WTC11 (cell line): ENCODE results near the gene HLA-DOB. TPM values are rescaled to one million over a fixed set of nuclear protein-coding genes. Genes with fewer than 3 reads are reported as not detected.
A peak's percentile ranks its signal among the peaks of the same experiment; 100 is the strongest.

Experiments
- ATAC-seq: fragments of 200-7000 bp; cut with Tn5 transposase; 2 replicates; pipeline ENCODE4 v1.10.0; 2021; ENCODE audit warnings: mild to moderate bottlenecking, moderate library complexity
- Bru-seq: library from RNA; stranded (reverse); fragments of 400-500 nt; gene quantifications from one replicate; lab custom pipeline; 2021; lab: Mats Ljungman, UMichigan
- CTCF ChIA-PET: fragments of 300-600 bp; sonication (Branson Sonifier 250); formaldehyde crosslinking; loops from one replicate; lab custom pipeline; 2021; ENCODE audit warnings: antibody characterized with exemption; lab: Charles Lee
- POLR2A ChIA-PET: fragments of 350-600 bp; sonication (Branson Sonifier 250); formaldehyde crosslinking; loops from one replicate; lab custom pipeline; 2021; ENCODE audit warnings: antibody characterized with exemption; lab: Charles Lee
- DNase-seq: peaks from one replicate; pipeline ENCODE4 v3.0.0; 2021; ENCODE audit warnings: low spot score
- H3K27ac Mint-ChIP-seq: 2 replicates; pipeline ENCODE4 v1.8.0; 2021; ENCODE audit warnings: mixed read lengths
- H3K27me3 Mint-ChIP-seq: 2 replicates; pipeline ENCODE4 v1.8.0; 2021; ENCODE audit warnings: low read depth, mild to moderate bottlenecking, moderate library complexity, mixed read lengths
- H3K36me3 Mint-ChIP-seq: 2 replicates; pipeline ENCODE4 v1.8.0; 2021; ENCODE audit warnings: mixed read lengths
- H3K4me1 Mint-ChIP-seq: 2 replicates; pipeline ENCODE4 v1.8.0; 2022; ENCODE audit warnings: mixed read lengths
- H3K4me3 Mint-ChIP-seq: 2 replicates; pipeline ENCODE4 v1.8.0; 2021; ENCODE audit warnings: mild to moderate bottlenecking, moderate library complexity, mixed read lengths
- H3K9me3 Mint-ChIP-seq: 2 replicates; pipeline ENCODE4 v1.8.0; 2021; ENCODE audit warnings: mixed read lengths
- AR ChIP-seq: fragments of 250-450 bp; sonication (Bioruptor Pico); IDR thresholded peaks from 2 replicates; pipeline ENCODE4 v1.9.0; 2021; ENCODE audit warnings: mild to moderate bottlenecking
- ARID4B ChIP-seq: sonication (generic); formaldehyde crosslinking; IDR thresholded peaks from 2 replicates; pipeline ENCODE4 v1.8.0; 2023; ENCODE audit warnings: missing genetic modification reagents, mild to moderate bottlenecking, borderline replicate concordance
- CREB1 ChIP-seq: sonication (generic); formaldehyde crosslinking; IDR thresholded peaks from 2 replicates; pipeline ENCODE4 v1.8.0; 2023; ENCODE audit warnings: mild to moderate bottlenecking, missing genetic modification reagents
- CREM ChIP-seq: sonication (generic); formaldehyde crosslinking; IDR thresholded peaks from 2 replicates; pipeline ENCODE4 v1.8.1; 2022; ENCODE audit warnings: mild to moderate bottlenecking, missing genetic modification reagents, moderate library complexity
- ESRRA ChIP-seq: sonication (generic); formaldehyde crosslinking; IDR thresholded peaks from 2 replicates; pipeline ENCODE4 v1.8.1; 2022; ENCODE audit warnings: mild to moderate bottlenecking, missing genetic modification reagents, borderline replicate concordance
- ETV6 ChIP-seq: sonication (generic); formaldehyde crosslinking; IDR thresholded peaks from 2 replicates; pipeline ENCODE4 v1.8.1; 2022; ENCODE audit warnings: mild to moderate bottlenecking, missing genetic modification reagents
- GRHL2 ChIP-seq: fragments of 250-450 bp; sonication (Bioruptor Pico); IDR thresholded peaks from 2 replicates; pipeline ENCODE4 v1.8.0; 2022; ENCODE audit warnings: mild to moderate bottlenecking, moderate library complexity; ENCODE audit not compliant: insufficient replicate concordance, severe bottlenecking
- HMGA2 ChIP-seq: fragments of 250-450 bp; sonication (Bioruptor Pico); IDR thresholded peaks from 2 replicates; pipeline ENCODE4 v1.4.0; 2021; ENCODE audit warnings: mild to moderate bottlenecking, moderate library complexity
- JAZF1 ChIP-seq: fragments of 250-450 bp; sonication (Bioruptor Pico); IDR thresholded peaks from 2 replicates; pipeline ENCODE4 v1.9.0; 2021; ENCODE audit warnings: moderate library complexity, mild to moderate bottlenecking, inconsistent platforms
- KAT7 ChIP-seq: sonication (generic); formaldehyde crosslinking; IDR thresholded peaks from 2 replicates; pipeline ENCODE4 v1.8.1; 2023; ENCODE audit warnings: missing genetic modification reagents, mild to moderate bottlenecking, borderline replicate concordance
- NR3C1 ChIP-seq: sonication (generic); formaldehyde crosslinking; conservative IDR thresholded peaks from 2 replicates; pipeline ENCODE4 v1.8.1; 2023; ENCODE audit warnings: low read depth, mild to moderate bottlenecking, missing genetic modification reagents
- OVOL2 ChIP-seq: fragments of 250-450 bp; sonication (Bioruptor Pico); IDR thresholded peaks from 2 replicates; pipeline ENCODE4 v1.9.0; 2021; ENCODE audit warnings: mild to moderate bottlenecking, borderline replicate concordance
- RORB ChIP-seq: fragments of 250-450 bp; sonication (Bioruptor Pico); IDR thresholded peaks from 2 replicates; pipeline ENCODE4 v1.9.0; 2021; ENCODE audit warnings: mild to moderate bottlenecking
- SMAD4 ChIP-seq: sonication (generic); formaldehyde crosslinking; IDR thresholded peaks from 2 replicates; pipeline ENCODE4 v1.8.0; 2022; ENCODE audit warnings: mild to moderate bottlenecking, missing genetic modification reagents
- TEAD4 ChIP-seq: sonication (generic); formaldehyde crosslinking; IDR thresholded peaks from 2 replicates; pipeline ENCODE4 v1.8.0; 2022; ENCODE audit warnings: mild to moderate bottlenecking, missing genetic modification reagents
- USF2 ChIP-seq: sonication (generic); formaldehyde crosslinking; IDR thresholded peaks from 2 replicates; pipeline ENCODE4 v1.8.1; 2023; ENCODE audit warnings: mild to moderate bottlenecking, missing genetic modification reagents, moderate library complexity
- ZBTB21 ChIP-seq: sonication (generic); formaldehyde crosslinking; IDR thresholded peaks from 2 replicates; pipeline ENCODE4 v1.8.1; 2023; ENCODE audit warnings: mild to moderate bottlenecking, missing genetic modification reagents, borderline replicate concordance
- ZNF232 ChIP-seq: sonication (generic); formaldehyde crosslinking; IDR thresholded peaks from 2 replicates; pipeline ENCODE4 v1.8.0; 2022; ENCODE audit warnings: mild to moderate bottlenecking, missing genetic modification reagents
- ZNF671 ChIP-seq: fragments of 250-450 bp; sonication (Bioruptor Pico); IDR thresholded peaks from 2 replicates; pipeline ENCODE4 v1.8.0; 2021; ENCODE audit warnings: mild to moderate bottlenecking
- long read RNA-seq, 3 experiments: library from RNA in 1 of 3; library from capped mRNA in 1 of 3; library from polyadenylated mRNA in 1 of 3; unstranded in 2 of 3; stranded (forward) in 1 of 3; transcript quantifications; one replicate each; pipeline ENCODE4 v2.0.0, GENCODE V29; 2021
- total RNA-seq: library from RNA; stranded (reverse); gene quantifications from 3 replicates; pipeline ENCODE4 v1.2.3, GENCODE V29; 2021
- TF ChIP-seq, protein P1 (sequence below): fragments of 250-450 bp; sonication (Bioruptor Pico); IDR thresholded peaks from 2 replicates; pipeline ENCODE4 v1.9.0; 2021; ENCODE audit warnings: mild to moderate bottlenecking

HLA-DOB gene
- total RNA-seq (0.15 to 0.55 TPM (median 0.46 TPM) in 3 replicates), Bru-seq, nascent RNA (percentile 32 among the genes with signal in this experiment)
- long read RNA-seq, experiment 1 = 0 reads
- long read RNA-seq, experiment 2 = 0 reads
- long read RNA-seq, experiment 3 = 0 reads

DNA sequence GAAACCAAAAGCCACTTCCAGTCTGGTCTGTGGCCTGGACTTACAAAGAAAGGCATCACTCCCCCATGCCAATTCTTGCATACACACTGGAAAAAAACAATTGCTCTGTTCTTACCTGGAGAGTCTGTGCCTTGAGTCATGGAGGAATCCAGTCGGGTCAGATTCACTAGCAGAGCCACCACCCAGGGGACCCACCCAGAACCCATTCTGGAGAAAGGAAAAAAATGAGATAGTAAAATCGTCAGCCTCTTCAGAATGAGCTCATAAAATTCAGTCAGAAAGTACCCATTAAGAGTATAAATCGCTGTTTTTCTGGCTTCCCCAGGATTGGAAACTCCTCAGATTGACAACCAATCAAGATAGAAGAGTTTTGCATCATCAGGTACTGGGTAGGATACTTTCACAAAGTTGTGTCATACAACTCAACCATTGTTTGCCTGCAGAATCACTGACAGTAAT lies at the start of gene HLA-DOB:
TSS of gene HLA-DOB (minus strand) at position 257 of the 459 bp plus-strand sequence. CDS start at position 206, 51 bp downstream.
- no peak for TF ChIP-seq CREM
- no peak for TF ChIP-seq SMAD4 (CRISPR knock-in tag)
- TF ChIP-seq OVOL2 (CRISPR knock-in tag) = no peak
- TF ChIP-seq ARID4B (CRISPR knock-in tag) = no peak
- TF ChIP-seq USF2 (CRISPR knock-in tag) = no peak
- no peak for TF ChIP-seq GRHL2 (CRISPR knock-in tag)
- no peak for TF ChIP-seq AR (CRISPR knock-in tag)
- no peak for TF ChIP-seq NR3C1 (CRISPR knock-in tag)
- no peak for TF ChIP-seq ZBTB21 (CRISPR knock-in tag)
- no peak for TF ChIP-seq ZNF671 (CRISPR knock-in tag)
- no peak for TF ChIP-seq JAZF1 (CRISPR knock-in tag)
- no peak for TF ChIP-seq HMGA2 (CRISPR knock-in tag)
- TF ChIP-seq CREB1 (CRISPR knock-in tag) = no peak
- no peak for TF ChIP-seq TEAD4 (CRISPR knock-in tag)
- no peak for TF ChIP-seq RORB (CRISPR knock-in tag)
- no peak for TF ChIP-seq ZNF232 (CRISPR knock-in tag)
- TF ChIP-seq ESRRA (CRISPR knock-in tag) = no peak
- TF ChIP-seq, protein P1, sequence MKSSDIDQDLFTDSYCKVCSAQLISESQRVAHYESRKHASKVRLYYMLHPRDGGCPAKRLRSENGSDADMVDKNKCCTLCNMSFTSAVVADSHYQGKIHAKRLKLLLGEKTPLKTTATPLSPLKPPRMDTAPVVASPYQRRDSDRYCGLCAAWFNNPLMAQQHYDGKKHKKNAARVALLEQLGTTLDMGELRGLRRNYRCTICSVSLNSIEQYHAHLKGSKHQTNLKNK = no peak
- TF ChIP-seq KAT7 (CRISPR knock-in tag) = no peak
- TF ChIP-seq ETV6 (CRISPR knock-in tag) = no peak
- Mint-ChIP-seq H3K9me3 (no peaks in the 10 kb centered on the region), H3K27me3 (peaks cover 19% of the 10 kb centered on the region), H3K36me3 (no peaks in the 10 kb centered on the region), H3K27ac (peak within 1 kb of the TSS; percentile 48; the same call in 1 of the 2 replicates), H3K4me3 (no peak within 1 kb of the TSS), H3K4me1 (no peaks in the 10 kb centered on the region)
- CTCF ChIA-PET = interaction anchor here (0.7 to 1.0 kb wide), 2 partner anchors 22 to 51 kb away, joined by 4 to 6 read pairs; partner anchors contain the start of gene TAP2
- POLR2A ChIA-PET = no interaction called here
- DNase-seq (no peak), ATAC-seq (peak; percentile 32; the same call in 1 of the 2 replicates)
